Endothelial cell of umbilical vein (primary cell): Measurements from ENCODE around the gene KIAA1671. TPM values are rescaled to one million over a fixed set of nuclear protein-coding genes. Genes with fewer than 3 reads are reported as not detected.
A peak's percentile ranks its signal among the peaks of the same experiment; 100 is the strongest.

Experiments
- BruUV-seq: library from RNA; stranded (reverse); fragments of 400-500 nt; replicated peaks from 2 replicates; lab custom pipeline; 2021; lab: Mats Ljungman, UMichigan
- CTCF ChIA-PET: fragments of 300-600, 350-600 bp; sonication (Branson Sonifier 250); formaldehyde crosslinking; loops from one replicate; lab custom pipeline; 2021; ENCODE audit warnings: antibody characterized with exemption, inconsistent platforms; lab: Charles Lee
- POLR2A ChIA-PET: fragments of 300-600, 350-600 bp; sonication (Branson Sonifier 250); formaldehyde crosslinking; loops from one replicate; lab custom pipeline; 2021; ENCODE audit warnings: antibody characterized with exemption, inconsistent platforms; lab: Charles Lee
- DNase-seq: peaks from one replicate; pipeline ENCODE4 v3.0.0-alpha.2; 2011; ENCODE audit warnings: low read depth, low spot score
- FAIRE-seq: peaks from 2 replicates; lab custom pipeline; 2011; peaks lifted over from hg19 to GRCh38; lab: Jason Lieb, UNC
- H2AFZ ChIP-seq: 2 replicates; pipeline ENCODE4 v1.6.0; 2012; ENCODE audit warnings: low read depth, low read length, control low read depth, inconsistent platforms
- H3K27ac ChIP-seq: 2 replicates; pipeline ENCODE4 v1.5.1; 2011; ENCODE audit warnings: low read depth, mild to moderate bottlenecking, control low read depth, low read length, moderate library complexity; ENCODE audit not compliant: insufficient read depth
- H3K27me3 ChIP-seq, 2 experiments: 2 replicates each; pipeline versions ENCODE4 v1.6.0 to v1.6.1; 2011; ENCODE audit warnings: low read length in 2 of 2, mixed read lengths in 1 of 2; ENCODE audit not compliant: control insufficient read depth in 2 of 2, insufficient read depth in 2 of 2
- H3K36me3 ChIP-seq, 2 experiments: 2 replicates in 1 of 2; 3 replicates in 1 of 2; pipeline ENCODE4 v1.5.1; 2011; ENCODE audit warnings: low read length in 2 of 2, mild to moderate bottlenecking in 1 of 2, moderate library complexity in 1 of 2; ENCODE audit not compliant: control insufficient read depth in 2 of 2, insufficient read depth in 2 of 2; ENCODE audit errors: extremely low read depth in 1 of 2
- H3K4me1 ChIP-seq: 3 replicates; pipeline ENCODE4 v1.5.1; 2011; ENCODE audit warnings: mild to moderate bottlenecking, low read length; ENCODE audit not compliant: control insufficient read depth, insufficient read depth; ENCODE audit errors: extremely low read depth
- H3K4me2 ChIP-seq: 2 replicates; pipeline ENCODE4 v1.6.1; 2011; ENCODE audit warnings: low read length, control low read depth, mixed read lengths; ENCODE audit not compliant: insufficient read depth
- H3K4me3 ChIP-seq, 3 experiments: fragments of 200-600 bp in 1 of 3; sonication (generic), shearing (Covaris generic) in 1 of 3; replicated peaks in 1 of 3; 2 replicates each; pipeline ENCODE4 v1.5.1; 2011 to 2016; ENCODE audit warnings: control low read depth in 3 of 3, low read length in 3 of 3, mild to moderate bottlenecking in 2 of 3, inconsistent platforms in 1 of 3, low read depth in 1 of 3, moderate library complexity in 1 of 3; ENCODE audit not compliant: insufficient read depth in 1 of 3
- H3K79me2 ChIP-seq: 2 replicates; pipeline ENCODE4 v1.6.0; 2012; ENCODE audit warnings: low read length, inconsistent platforms; ENCODE audit not compliant: control insufficient read depth, insufficient read depth
- H3K9ac ChIP-seq: replicated peaks from 2 replicates; pipeline ENCODE3; 2011; ENCODE audit warnings: low read length, control low read depth; ENCODE audit not compliant: insufficient read depth; ENCODE audit errors: extremely low read depth
- H3K9me1 ChIP-seq: replicated peaks from 3 replicates; pipeline ENCODE4 v1.6.0; 2011; ENCODE audit warnings: mild to moderate bottlenecking, low read length; ENCODE audit not compliant: control insufficient read depth, insufficient read depth; ENCODE audit errors: extremely low read depth
- H3K9me3 ChIP-seq: replicated peaks from 2 replicates; pipeline ENCODE4 v1.5.1; 2012; ENCODE audit warnings: low read length, inconsistent platforms; ENCODE audit not compliant: control insufficient read depth, insufficient read depth
- H4K20me1 ChIP-seq: replicated peaks from 2 replicates; pipeline ENCODE3; 2011; ENCODE audit warnings: mild to moderate bottlenecking, low read length; ENCODE audit not compliant: control insufficient read depth, insufficient read depth; ENCODE audit errors: extremely low read depth
- EZH2 ChIP-seq: IDR thresholded peaks from 2 replicates; pipeline ENCODE4 v1.6.1; 2012; ENCODE audit warnings: borderline replicate concordance, low read depth, mild to moderate bottlenecking, moderate library complexity, low read length, inconsistent platforms; ENCODE audit not compliant: severe bottlenecking
- FOS ChIP-seq: IDR thresholded peaks from 2 replicates; pipeline ENCODE4 v1.6.1; 2011; ENCODE audit warnings: mild to moderate bottlenecking, low read length, moderate library complexity, borderline replicate concordance; ENCODE audit not compliant: insufficient read depth
- GATA2 ChIP-seq: IDR thresholded peaks from 2 replicates; pipeline ENCODE4 v1.7.0; 2011; ENCODE audit warnings: low read depth, mild to moderate bottlenecking, moderate library complexity, mixed read lengths, low read length; ENCODE audit not compliant: insufficient read length, insufficient read depth
- JUN ChIP-seq: IDR thresholded peaks from 2 replicates; pipeline ENCODE4 v1.6.1; 2011; ENCODE audit warnings: borderline replicate concordance, low read depth; ENCODE audit not compliant: insufficient read length, insufficient read depth
- MAX ChIP-seq: IDR thresholded peaks from 2 replicates; pipeline ENCODE4 v1.6.1; 2011; ENCODE audit not compliant: insufficient read depth, insufficient read length
- dilution Hi-C: fragments of 300-500 bp; cut with MboI; formaldehyde crosslinking; loops from one replicate; pipeline ENCODE4 v1.15.0; 2019; ENCODE audit warnings: low sequenced_read_pairs; ENCODE audit not compliant: extremely low pct_ligation_motif_present
- intact Hi-C: fragments of 100-400 bp; cut with micrococcal nuclease; formaldehyde crosslinking; loops from one replicate; pipeline ENCODE4 v1.10.0; 2022
- polyA plus RNA-seq, 4 experiments: library from polyadenylated mRNA; depleted of rRNA in 3 of 4; stranded (reverse) in 3 of 4; unstranded in 1 of 4; fragments of >200 nt; gene quantifications; 2 replicates each; pipeline versions ENCODE4 v1.2.1 to v1.2.3, GENCODE V29; 2011 to 2012; ENCODE audit warnings: missing spikeins in 1 of 4
- total RNA-seq: library from RNA; stranded (reverse); gene quantifications from 2 replicates; pipeline ENCODE4 v1.2.3, GENCODE V29; 2021

Gene KIAA1671
- total and polyA plus RNA-seq, 2 donors (not counting 3 experiments of a cell fraction or from before 2014, with no cell fraction given), result 23.1 to 85.1 TPM

- H3K27me3 ChIP-seq, result no peaks in the 10 kb centered on the region
- H3K79me2 ChIP-seq, result no peaks in the 10 kb centered on the region
- peak overlapping the region; percentile 76 for H3K4me2 ChIP-seq
- H3K9me3 ChIP-seq, result no peaks in the 10 kb centered on the region
- ChIA-PET CTCF (interaction anchor here (2.9 kb wide), 1 partner anchor 8 kb away, joined by 20 read pairs; no protein-coding TSS in a partner anchor), POLR2A (no interaction called here)
- H2AFZ ChIP-seq, result no peak overlapping the region
- TF ChIP-seq EZH2, result no peak
- no peak for TF ChIP-seq FOS
- TF ChIP-seq JUN, result no peak
- TF ChIP-seq MAX, result no peak
- TF ChIP-seq GATA2, result no peak
- H3K27ac ChIP-seq, result peak overlapping the region; percentile 100
- H3K36me3 ChIP-seq, result peaks cover 2 to 3% of the 10 kb centered on the region in 2 experiments
- no peaks in the 10 kb centered on the region for H4K20me1 ChIP-seq
- peak overlapping the region; percentile 94 for H3K9ac ChIP-seq
- intact Hi-C loops, result loop anchor here (1.0 to 5.0 kb wide), 3 partner anchors 8 to 1368 kb away; no protein-coding TSS in a partner anchor
- BruUV-seq, result no TSS peak
- H3K9me1 ChIP-seq, result no peaks in the 10 kb centered on the region
- peaks cover 43% of the 10 kb centered on the region for H3K4me1 ChIP-seq
- FAIRE-seq (no peak), DNase-seq (no peak)
- dilution Hi-C loops, result no loop called here
- H3K4me3 ChIP-seq, result no peak overlapping the region
Measured at GRCh38 chr22:25119609-25120008, 167.1 kb downstream of the KIAA1671 start.

GRCh38 chr22:25120093-25120561 lies 167.6 kb downstream of the KIAA1671 start:
- Histone ChIP-seq H3K4me3 (peak overlapping the region in 1 of 3 experiments; percentile 25), H2AFZ (no peak overlapping the region), H3K36me3 (peaks cover 2 to 3% of the 10 kb centered on the region in 2 experiments), H3K27ac (peak overlapping the region; percentile 100), H3K4me2 (peak overlapping the region; percentile 76), H3K9me3 (no peaks in the 10 kb centered on the region), H3K9me1 (no peaks in the 10 kb centered on the region), H3K9ac (peak overlapping the region; percentile 94), H3K79me2 (no peaks in the 10 kb centered on the region), H3K4me1 (peaks cover 38% of the 10 kb centered on the region), H4K20me1 (no peaks in the 10 kb centered on the region), H3K27me3 (no peaks in the 10 kb centered on the region)
- intact Hi-C loops, result loop anchor here (1.0 to 5.0 kb wide), 3 partner anchors 9 to 1367 kb away; no protein-coding TSS in a partner anchor
- TF ChIP-seq JUN (peak; percentile 49), EZH2 (no peak)
- no TSS peak for BruUV-seq
- FAIRE-seq, result peak; percentile 83
- dilution Hi-C loops, result no loop called here
- ChIA-PET CTCF (interaction anchor here (1.0 to 2.9 kb wide), 3 partner anchors 9 to 82 kb away, joined by 4 to 20 read pairs (median 4); no protein-coding TSS in a partner anchor), POLR2A (no interaction called here)
- peak; percentile 64 for DNase-seq
